Suprapubic skin (tissue), 4 donors: ENCODE results near the gene SCAMP3.

Experiments used
- CTCF ChIP-seq, 2 donors: fragments of 200-600 bp in 1 of 2; fragments of 450-650 bp in 1 of 2; sonication (generic) in 1 of 2; IDR thresholded peaks; one replicate each; pipeline ENCODE4 v1.5.1; 2016 to 2019; ENCODE audit warnings: antibody characterized with exemption in 2 of 2, mild to moderate bottlenecking in 1 of 2, moderate library complexity in 1 of 2
- EP300 ChIP-seq: sonication (generic); formaldehyde crosslinking; IDR thresholded peaks from one replicate; pipeline ENCODE4 v1.6.1; 2017; ENCODE audit warnings: antibody characterized with exemption
- POLR2AphosphoS5 ChIP-seq, 3 donors: sonication (generic); formaldehyde crosslinking; IDR thresholded peaks; one replicate each; pipeline ENCODE4 v1.6.1; 2017; ENCODE audit warnings: antibody characterized with exemption in 3 of 3

GRCh38 chr1:155253797-155254196 is 8.4 kb downstream of the SCAMP3 start:
- no peak for TF ChIP-seq CTCF (IDR thresholded peaks at IDR 0.05)
- no peak for TF ChIP-seq POLR2AphosphoS5 (IDR thresholded peaks at IDR 0.05)
- TF ChIP-seq EP300 = no peak
